ENCODE measurements around the gene APBB1IP. TPM values are rescaled to one million over a fixed set of nuclear protein-coding genes. Genes with fewer than 3 reads are reported as not detected.

APBB1IP gene
- total RNA-seq, 3 donors from 2014 or later = 3.5 to 30.1 (median 6.2) TPM

DNA sequence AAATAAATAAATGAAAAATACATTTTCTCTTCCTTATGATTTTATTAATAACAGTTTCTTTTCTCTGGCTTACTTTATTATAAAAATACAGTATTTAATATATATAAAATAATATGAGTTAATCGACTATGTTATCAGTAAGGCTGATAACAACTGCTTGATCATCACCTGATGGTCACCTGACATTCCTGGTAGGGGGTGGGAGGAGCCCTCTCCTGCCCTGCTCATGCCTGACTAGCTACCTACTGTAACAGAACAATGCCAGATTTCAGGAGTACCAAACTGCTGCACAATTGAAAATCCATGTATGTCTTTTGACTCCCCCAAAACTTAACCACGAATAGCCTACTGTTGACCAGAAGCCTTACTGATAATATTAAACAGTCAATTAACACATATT is 1.3 kb upstream of the APBB1IP start:
- DNase-seq (ENCODE audit: low spot score in 2 of 2) = no peak
- H3K4me3 ChIP-seq = no peak overlapping the region
- H3K36me3 ChIP-seq = no peaks in the 10 kb centered on the region
- H3K27ac ChIP-seq = no peak overlapping the region
- H3K4me1 ChIP-seq = no peaks in the 10 kb centered on the region
- no peaks in the 10 kb centered on the region for H3K9me3 ChIP-seq
- H3K27me3 ChIP-seq = peaks cover 3 to 16% of the 10 kb centered on the region in 2 donors
- intact Hi-C loops (cut with DNase I; ENCODE audit: low total_unique reads) = no loop called here
- TF ChIP-seq POLR2A (IDR thresholded peaks at IDR 0.05) (no peak), POLR2AphosphoS5 (IDR thresholded peaks at IDR 0.05) (no peak)
- TF ChIP-seq, protein P1, sequence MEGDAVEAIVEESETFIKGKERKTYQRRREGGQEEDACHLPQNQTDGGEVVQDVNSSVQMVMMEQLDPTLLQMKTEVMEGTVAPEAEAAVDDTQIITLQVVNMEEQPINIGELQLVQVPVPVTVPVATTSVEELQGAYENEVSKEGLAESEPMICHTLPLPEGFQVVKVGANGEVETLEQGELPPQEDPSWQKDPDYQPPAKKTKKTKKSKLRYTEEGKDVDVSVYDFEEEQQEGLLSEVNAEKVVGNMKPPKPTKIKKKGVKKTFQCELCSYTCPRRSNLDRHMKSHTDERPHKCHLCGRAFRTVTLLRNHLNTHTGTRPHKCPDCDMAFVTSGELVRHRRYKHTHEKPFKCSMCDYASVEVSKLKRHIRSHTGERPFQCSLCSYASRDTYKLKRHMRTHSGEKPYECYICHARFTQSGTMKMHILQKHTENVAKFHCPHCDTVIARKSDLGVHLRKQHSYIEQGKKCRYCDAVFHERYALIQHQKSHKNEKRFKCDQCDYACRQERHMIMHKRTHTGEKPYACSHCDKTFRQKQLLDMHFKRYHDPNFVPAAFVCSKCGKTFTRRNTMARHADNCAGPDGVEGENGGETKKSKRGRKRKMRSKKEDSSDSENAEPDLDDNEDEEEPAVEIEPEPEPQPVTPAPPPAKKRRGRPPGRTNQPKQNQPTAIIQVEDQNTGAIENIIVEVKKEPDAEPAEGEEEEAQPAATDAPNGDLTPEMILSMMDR (IDR thresholded peaks at IDR 0.05) = no peak

DNA sequence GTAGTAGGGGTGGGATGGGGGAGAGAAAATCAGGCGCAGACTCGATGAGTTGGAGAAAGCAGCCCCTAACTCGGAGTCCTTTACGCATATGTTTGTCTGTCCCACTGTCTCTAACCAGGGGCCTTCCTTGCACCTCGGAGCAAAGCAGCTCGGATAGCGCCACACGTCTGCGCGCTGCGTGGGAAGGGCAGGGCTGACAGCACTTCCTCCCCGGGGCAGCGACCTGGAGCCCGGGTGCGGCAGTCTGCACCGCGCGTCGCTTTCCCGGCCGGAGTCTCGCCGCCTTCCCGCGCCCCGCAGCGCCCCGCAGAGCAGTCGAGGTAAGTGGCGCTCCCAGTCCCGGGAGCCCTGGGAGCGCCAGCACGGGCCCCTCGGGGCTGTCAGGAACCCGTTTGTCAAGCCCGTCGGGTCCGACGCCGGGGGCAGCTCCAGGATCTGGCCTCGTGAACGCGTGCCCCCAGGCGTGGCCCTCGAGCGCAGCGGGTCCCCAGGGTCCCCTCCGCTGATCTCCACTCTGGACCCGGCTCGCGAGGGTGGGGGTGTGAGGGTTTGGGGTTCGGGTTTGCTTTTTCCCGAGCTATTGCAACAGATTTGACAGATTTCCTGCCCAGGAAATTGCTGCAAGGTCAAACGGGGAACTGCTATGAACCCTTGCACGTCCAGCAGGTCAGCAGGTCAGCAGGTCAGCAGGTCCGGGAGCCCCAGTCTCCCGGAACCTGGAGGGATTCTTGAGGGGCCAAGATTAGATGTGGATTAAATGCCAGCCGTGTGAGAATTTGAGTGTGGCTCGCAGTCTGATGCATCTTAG is 597 bp downstream of the APBB1IP start:
- peak overlapping the region; percentile 45 to 84 for H3K27ac ChIP-seq

DNA sequence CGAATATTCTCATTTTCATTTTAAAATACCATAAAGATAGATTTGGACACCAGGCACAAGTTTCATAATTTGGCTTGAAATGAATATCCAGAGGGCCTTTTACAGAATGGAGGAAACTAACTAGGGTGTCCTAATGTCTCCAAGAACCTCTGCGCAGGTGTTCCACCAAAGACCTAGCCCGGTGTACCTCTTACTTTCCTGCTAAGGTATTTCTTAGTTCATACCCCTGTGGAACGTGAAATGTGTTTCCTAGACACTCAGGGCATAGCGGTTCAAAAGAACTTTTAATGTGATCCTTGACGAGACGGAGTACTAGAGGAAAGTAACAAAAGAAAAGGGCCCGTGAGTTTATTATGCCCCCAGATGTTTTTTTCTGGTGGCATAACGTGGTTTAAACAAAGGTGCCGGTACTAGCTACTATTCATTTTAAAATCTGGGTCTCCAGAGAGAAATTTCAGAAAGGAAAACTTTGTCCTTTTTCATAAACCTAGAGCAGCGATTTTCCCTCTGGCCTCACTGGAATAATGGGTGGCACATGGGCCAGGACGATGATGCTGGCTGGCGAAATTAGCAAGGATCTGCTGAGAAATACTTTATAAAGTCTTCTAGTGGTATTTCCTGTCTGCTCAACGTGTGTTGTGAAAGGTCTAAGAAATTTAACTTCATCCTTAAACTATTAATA is 1.4 kb downstream of the APBB1IP start:
- intact Hi-C loops (cut with DNase I; ENCODE audit: low total_unique reads) = no loop called here
- H3K4me3 ChIP-seq = peak overlapping the region; percentile 46 to 67 (median 58)
- H3K27me3 ChIP-seq = peaks cover 3 to 16% of the 10 kb centered on the region in 2 donors
- H3K36me3 ChIP-seq = no peaks in the 10 kb centered on the region
- no peak for DNase-seq (ENCODE audit: low spot score in 2 of 2)
- no peaks in the 10 kb centered on the region for H3K4me1 ChIP-seq
- H3K9me3 ChIP-seq = no peaks in the 10 kb centered on the region
- TF ChIP-seq, protein P1 (IDR thresholded peaks at IDR 0.05) = no peak
- no peak for TF ChIP-seq POLR2A (IDR thresholded peaks at IDR 0.05)
- H3K27ac ChIP-seq = peak overlapping the region in 1 of 2 donors; percentile 28

More for the DNA sequence above, 597 bp downstream of the APBB1IP start:
- peak overlapping the region; percentile 46 to 67 (median 58) for H3K4me3 ChIP-seq
- DNase-seq (ENCODE audit: low spot score in 2 of 2) = no peak
- H3K4me1 ChIP-seq = no peaks in the 10 kb centered on the region
- peaks cover 3 to 16% of the 10 kb centered on the region in 2 donors for H3K27me3 ChIP-seq
- no peaks in the 10 kb centered on the region for H3K9me3 ChIP-seq
- TF ChIP-seq POLR2A (IDR thresholded peaks at IDR 0.05) (no peak), POLR2AphosphoS5 (IDR thresholded peaks at IDR 0.05) (no peak)
- TF ChIP-seq, protein P1 (IDR thresholded peaks at IDR 0.05) = no peak
- no peaks in the 10 kb centered on the region for H3K36me3 ChIP-seq
- intact Hi-C loops (cut with DNase I; ENCODE audit: low total_unique reads) = no loop called here

DNA sequence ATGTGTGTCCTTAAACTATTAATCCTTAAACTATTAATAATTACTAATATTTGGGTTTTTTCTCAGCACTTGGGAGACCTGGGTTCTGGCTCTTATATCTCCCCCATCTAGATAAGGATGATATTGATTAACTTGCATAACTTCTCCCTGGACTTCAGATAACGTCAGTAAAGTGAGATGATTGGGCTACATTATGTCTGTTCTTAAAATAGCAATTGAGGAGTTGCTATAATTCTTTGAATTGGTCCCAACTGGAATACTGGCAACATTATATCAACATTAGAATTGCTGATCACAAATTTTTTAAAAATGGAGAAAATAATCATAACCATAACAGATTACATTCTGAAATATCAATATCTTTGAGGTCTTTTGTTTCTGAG is 1.9 kb downstream of the APBB1IP start:
- no peaks in the 10 kb centered on the region for H3K36me3 ChIP-seq
- H3K27ac ChIP-seq = no peak overlapping the region

More for the DNA sequence above, 1.9 kb downstream of the APBB1IP start:
- intact Hi-C loops (cut with DNase I; ENCODE audit: low total_unique reads) = no loop called here
- Histone ChIP-seq H3K9me3 (no peaks in the 10 kb centered on the region), H3K27me3 (peaks cover 3 to 16% of the 10 kb centered on the region in 2 donors), H3K4me3 (peak overlapping the region; percentile 46 to 67 (median 58)), H3K4me1 (no peaks in the 10 kb centered on the region)
- DNase-seq (ENCODE audit: low spot score in 2 of 2) = no peak
- TF ChIP-seq, protein P1 (IDR thresholded peaks at IDR 0.05) = no peak
- TF ChIP-seq POLR2A (IDR thresholded peaks at IDR 0.05) (no peak), POLR2AphosphoS5 (IDR thresholded peaks at IDR 0.05) (no peak)
